Activated CD8-positive, alpha-beta T cell treated with anti-CD3 and anti-CD28 coated beads for 36 hours (primary cell): Measurements from ENCODE around the gene AK8. TPM values are rescaled to one million over a fixed set of nuclear protein-coding genes. Genes with fewer than 3 reads are reported as not detected.

Source experiments
- ATAC-seq: fragments of 200-7000 bp; cut with Tn5 transposase; one replicate; pipeline ENCODE4 v1.10.0; 2021; ENCODE audit warnings: mild to moderate bottlenecking, moderate library complexity
- CTCF ChIA-PET: fragments of 350-600 bp; sonication (Branson Sonifier 250); formaldehyde crosslinking; loops from one replicate; lab custom pipeline; 2021; ENCODE audit warnings: antibody characterized with exemption; lab: Charles Lee
- POLR2A ChIA-PET: fragments of 350-600 bp; sonication (Branson Sonifier 250); formaldehyde crosslinking; loops from one replicate; lab custom pipeline; 2021; ENCODE audit warnings: antibody characterized with exemption; lab: Charles Lee
- DNase-seq: peaks from one replicate; pipeline ENCODE4 v3.0.0-alpha.2; 2020
- H3K27ac Mint-ChIP-seq: one replicate; pipeline ENCODE4 v1.8.0; 2021; ENCODE audit warnings: mild to moderate bottlenecking, mixed read lengths
- H3K27me3 Mint-ChIP-seq: one replicate; pipeline ENCODE4 v1.8.0; 2021; ENCODE audit warnings: mixed read lengths
- H3K36me3 Mint-ChIP-seq: one replicate; pipeline ENCODE4 v1.8.0; 2021; ENCODE audit warnings: low read depth, mixed read lengths
- H3K4me1 Mint-ChIP-seq: one replicate; pipeline ENCODE4 v1.8.0; 2021; ENCODE audit warnings: low read depth, mixed read lengths
- H3K4me3 Mint-ChIP-seq: one replicate; pipeline ENCODE4 v1.8.0; 2021; ENCODE audit warnings: mild to moderate bottlenecking, moderate library complexity, mixed read lengths
- H3K9me3 Mint-ChIP-seq: one replicate; pipeline ENCODE4 v1.8.0; 2021; ENCODE audit warnings: mixed read lengths
- CTCF ChIP-seq: fragments of 200-600 bp; IDR thresholded peaks from one replicate; pipeline ENCODE4 v1.8.0; 2022; ENCODE audit warnings: antibody characterized with exemption, mild to moderate bottlenecking
- intact Hi-C: fragments of 100-400 bp; cut with micrococcal nuclease; formaldehyde crosslinking; loops from one replicate; pipeline ENCODE4 v1.10.0; 2022
- total RNA-seq, 2 experiments: library from RNA; stranded (reverse); gene quantifications; one replicate each; pipeline ENCODE4 v1.2.3, GENCODE V29; 2021

Gene AK8
- total RNA-seq, 2 experiments from 2014 or later = not detected

DNA sequence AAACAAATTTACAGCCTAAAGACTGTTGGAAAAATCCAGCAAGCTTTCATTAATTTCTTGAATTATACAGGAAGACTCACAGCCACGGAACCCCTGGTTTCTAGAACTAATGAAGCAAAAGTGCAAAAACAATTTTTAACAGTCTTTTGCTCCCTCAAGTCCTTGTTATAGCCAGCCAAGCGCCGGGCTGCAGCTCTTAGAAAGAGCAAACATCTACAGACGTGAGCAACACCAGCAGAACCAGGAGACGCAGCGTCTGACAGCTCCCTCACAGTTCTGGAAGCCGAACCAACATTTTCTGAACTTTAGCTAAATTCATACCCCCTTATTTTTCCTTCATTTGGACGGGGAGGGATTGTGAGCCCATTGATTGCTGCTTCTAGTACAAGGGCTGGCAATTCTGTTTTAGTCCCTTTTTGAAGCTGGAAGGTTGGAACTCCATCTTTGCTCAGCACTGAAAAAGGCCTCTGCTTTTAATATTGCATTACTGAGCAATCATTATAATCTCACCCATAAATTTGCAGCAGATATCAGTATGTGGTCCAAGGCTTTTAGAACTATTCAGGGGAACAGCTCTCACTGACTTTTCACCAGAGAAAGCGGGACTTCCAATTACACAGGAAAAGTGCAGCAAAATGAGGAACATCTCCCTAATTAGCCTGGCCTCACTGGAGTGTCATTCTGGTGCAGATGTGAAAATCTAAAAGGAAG, 45.8 kb downstream of the AK8 start:
- Mint-ChIP-seq H3K27me3 (no peaks in the 10 kb centered on the region), H3K9me3 (no peaks in the 10 kb centered on the region), H3K27ac (no peak overlapping the region), H3K36me3 (no peaks in the 10 kb centered on the region), H3K4me1 (no peaks in the 10 kb centered on the region), H3K4me3 (no peak overlapping the region)
- no peak for DNase-seq
- ChIA-PET CTCF (interaction anchor here (1.3 to 1.4 kb wide), 2 partner anchors 69 to 70 kb away, joined by 4 to 5 read pairs; no protein-coding TSS in a partner anchor), POLR2A (no interaction called here)
- intact Hi-C loops = no loop called here
- no peak for ATAC-seq
- no peak for TF ChIP-seq CTCF

- TF ChIP-seq CTCF = no peak
- ChIA-PET CTCF (interaction anchor here (1.0 kb wide), 1 partner anchor 73 kb away, joined by 4 read pairs; no protein-coding TSS in a partner anchor), POLR2A (no interaction called here)
- no peak for ATAC-seq
- Mint-ChIP-seq H3K4me1 (peaks cover 5% of the 10 kb centered on the region), H3K27me3 (peaks cover 6% of the 10 kb centered on the region), H3K27ac (no peak overlapping the region), H3K36me3 (no peaks in the 10 kb centered on the region), H3K4me3 (no peak overlapping the region), H3K9me3 (no peaks in the 10 kb centered on the region)
- no peak for DNase-seq
- intact Hi-C loops = no loop called here
These were observed 49.8 kb downstream of the AK8 start for GRCh38 chr9:132828201-132828770.

DNA sequence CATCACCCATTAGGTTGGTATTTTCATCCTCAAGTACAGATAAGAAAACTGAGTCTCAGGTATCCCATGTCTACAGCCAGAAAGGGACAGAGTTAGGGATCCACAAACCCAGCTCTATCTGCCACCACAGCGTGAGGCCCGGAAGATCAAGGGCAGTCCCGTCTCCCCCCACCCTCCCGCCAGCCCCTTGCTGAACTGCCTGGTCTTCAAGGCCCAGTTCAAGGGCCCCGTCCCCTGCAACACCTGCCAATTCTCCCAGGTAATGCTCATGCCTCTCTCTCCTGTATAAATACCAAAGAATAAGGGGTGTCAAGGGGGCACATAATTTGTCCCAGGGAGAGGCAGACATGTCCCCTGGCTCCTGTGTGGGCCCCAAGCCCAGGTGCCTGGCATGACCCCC, 50.7 kb downstream of the AK8 start:
- CTCF ChIA-PET = interaction anchor here (2.6 kb wide), 1 partner anchor 75 kb away, joined by 8 read pairs; no protein-coding TSS in a partner anchor
- intact Hi-C loops = no loop called here
- no peak overlapping the region for H3K4me3 Mint-ChIP-seq
- peaks cover 5% of the 10 kb centered on the region for H3K4me1 Mint-ChIP-seq
- no peak overlapping the region for H3K27ac Mint-ChIP-seq
- peaks cover 8% of the 10 kb centered on the region for H3K27me3 Mint-ChIP-seq
- POLR2A ChIA-PET = no interaction called here
- no peaks in the 10 kb centered on the region for H3K36me3 Mint-ChIP-seq
- no peaks in the 10 kb centered on the region for H3K9me3 Mint-ChIP-seq
- no peak for ATAC-seq
- TF ChIP-seq CTCF = no peak
- DNase-seq = no peak

- TF ChIP-seq CTCF = no peak
- intact Hi-C loops = no loop called here
- no peak overlapping the region for H3K27ac Mint-ChIP-seq
- H3K4me3 Mint-ChIP-seq = no peak overlapping the region
- peaks cover 8% of the 10 kb centered on the region for H3K27me3 Mint-ChIP-seq
- DNase-seq = no peak
- ATAC-seq = no peak
- peaks cover 5% of the 10 kb centered on the region for H3K4me1 Mint-ChIP-seq
- H3K9me3 Mint-ChIP-seq = no peaks in the 10 kb centered on the region
- POLR2A ChIA-PET = no interaction called here
- CTCF ChIA-PET = interaction anchor here (2.6 kb wide), 1 partner anchor 75 kb away, joined by 8 read pairs; no protein-coding TSS in a partner anchor
- no peaks in the 10 kb centered on the region for H3K36me3 Mint-ChIP-seq
These were observed 51.3 kb downstream of the AK8 start for GRCh38 chr9:132826621-132827365.
